Left renal pelvis (tissue), 4 donors: Measurements from ENCODE around the gene ERN1. TPM values are rescaled to one million over a fixed set of nuclear protein-coding genes. Genes with fewer than 3 reads are reported as not detected.

ENCODE experiments used
- DNase-seq, 4 donors: peaks; one replicate each; pipeline ENCODE4 v3.0.0-alpha.2; 2013; ENCODE audit warnings: low read depth in 4 of 4, low spot score in 3 of 4
- polyA plus RNA-seq, 4 donors: library from polyadenylated mRNA; unstranded; fragments of 120-200 nt; gene quantifications; one replicate each; pipeline ENCODE4 v1.2.1, GENCODE V29; 2013; ENCODE audit not compliant: insufficient read length in 4 of 4

Gene ERN1
- polyA plus RNA-seq, 4 donors, result 8.0 to 9.5 (median 9.0) TPM

DNA sequence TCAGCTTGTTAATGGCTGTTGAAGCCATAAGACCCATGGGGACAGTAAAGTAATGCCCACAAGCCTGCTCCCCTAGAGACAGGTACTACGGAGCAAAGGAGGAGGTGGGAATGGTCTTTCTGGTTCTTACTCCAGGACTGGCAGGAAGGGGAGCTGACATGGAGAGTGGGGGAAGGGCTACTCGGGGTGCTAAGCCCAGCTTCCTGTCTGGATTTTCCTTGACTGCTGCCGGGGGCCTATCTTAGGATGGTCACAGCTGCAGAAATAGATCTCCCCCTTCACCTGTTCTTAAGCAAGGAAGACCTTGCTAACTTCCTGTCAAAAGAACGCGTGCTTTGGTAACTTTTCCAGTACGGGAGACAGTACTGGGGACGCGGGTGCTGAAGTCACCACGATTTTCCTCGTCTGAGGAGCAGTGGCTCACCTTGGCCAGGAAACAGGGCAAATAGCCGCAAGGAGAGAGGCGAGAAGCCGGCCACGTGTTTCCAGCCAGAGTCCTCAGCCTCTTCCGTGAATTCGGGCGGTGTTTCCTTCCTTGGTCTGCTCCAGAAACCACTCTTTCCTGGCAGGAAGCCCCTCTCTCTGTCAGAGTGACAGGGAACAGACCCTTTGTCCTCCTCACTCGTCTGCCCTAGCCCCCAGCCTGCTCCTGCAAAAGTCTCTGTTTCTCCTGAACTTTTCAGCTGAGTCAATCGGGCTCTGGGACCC is 132.4 kb downstream of the ERN1 start:
- DNase-seq, result no peak

DNA sequence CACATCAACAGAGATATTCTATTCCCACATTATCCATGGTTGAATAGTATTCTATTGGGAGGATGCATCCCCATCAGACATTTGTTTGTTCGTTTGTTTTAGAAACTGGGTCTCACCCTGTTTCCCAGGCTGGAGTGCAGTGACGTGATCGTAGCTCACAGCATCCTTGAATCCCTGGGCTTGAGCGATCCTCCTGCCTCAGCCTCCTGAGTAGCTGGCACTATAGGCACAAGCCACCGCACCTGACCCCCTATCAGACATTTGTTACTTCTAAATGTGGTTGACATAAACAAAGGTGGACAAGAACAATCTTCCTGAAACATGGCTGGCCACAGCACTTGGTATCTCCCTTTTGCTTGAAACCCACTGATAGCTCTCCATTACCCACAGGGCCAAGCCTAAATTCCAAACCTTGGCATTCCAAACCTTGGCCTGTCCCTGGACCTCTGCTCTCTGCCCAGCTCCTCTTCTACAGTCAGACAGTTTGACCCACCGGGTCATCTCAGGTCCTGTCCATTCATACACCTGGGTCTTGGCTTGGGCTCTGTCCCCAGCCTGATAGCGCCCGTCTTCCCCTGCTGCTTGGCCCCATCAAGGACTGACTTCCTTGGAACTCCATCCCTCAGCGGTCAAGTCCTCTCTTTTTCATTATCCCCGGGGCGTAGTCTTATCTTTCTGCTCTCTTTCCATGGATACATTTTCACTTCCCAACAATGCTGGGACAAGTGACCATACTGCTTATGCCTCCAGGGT is 133.3 kb downstream of the ERN1 start:
- no peak for DNase-seq

DNA sequence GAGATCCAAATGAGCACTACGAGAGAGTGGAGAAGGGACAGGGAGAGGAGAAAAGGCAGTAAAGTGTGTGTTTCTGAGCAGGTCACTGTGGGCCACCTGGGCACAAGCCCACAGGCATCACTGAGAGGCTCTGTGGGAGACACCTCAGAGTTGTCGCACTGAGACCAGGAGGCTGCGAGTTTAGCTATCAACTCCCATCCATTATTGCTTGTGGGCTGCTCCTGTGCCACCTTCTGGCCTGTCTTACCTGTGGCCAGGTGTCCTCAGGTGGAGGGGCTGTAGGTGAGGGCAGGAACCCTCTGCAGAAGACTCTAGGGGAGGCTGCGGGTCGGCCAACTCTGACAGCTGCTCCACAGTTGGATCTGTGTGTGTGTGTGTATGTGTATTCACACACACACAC is 134.3 kb downstream of the ERN1 start:
- no peak for DNase-seq

DNA sequence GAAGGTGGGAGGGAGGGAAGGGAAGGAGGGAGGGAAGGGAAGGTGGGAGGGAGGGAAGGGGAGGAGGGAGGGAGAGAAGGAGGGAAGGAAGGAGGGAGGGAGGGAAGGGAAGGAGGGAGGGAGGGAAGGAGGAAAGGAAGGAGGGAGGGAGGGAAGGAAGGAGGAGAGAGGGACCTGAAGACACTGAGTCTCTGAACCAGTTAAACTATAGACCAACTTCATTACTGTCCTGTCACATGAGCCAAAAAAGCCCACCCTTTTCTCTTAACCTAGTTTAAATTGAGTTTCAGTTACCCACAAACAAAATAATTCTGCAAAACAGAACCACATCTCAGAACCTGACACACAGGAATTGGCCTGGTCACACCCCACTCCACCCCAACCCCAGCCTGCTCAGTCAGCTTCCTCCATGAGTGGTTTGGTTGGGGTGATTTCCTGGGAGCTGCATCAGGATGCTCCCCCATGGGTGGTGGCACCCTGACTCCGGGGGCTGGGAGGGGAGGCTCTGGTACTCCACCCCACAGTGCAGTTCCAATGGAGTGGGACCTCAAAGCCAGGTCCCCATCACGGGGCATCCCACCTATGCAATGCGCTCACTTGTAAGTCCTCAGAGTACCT is 136.5 kb downstream of the ERN1 start:
- no peak for DNase-seq

DNA sequence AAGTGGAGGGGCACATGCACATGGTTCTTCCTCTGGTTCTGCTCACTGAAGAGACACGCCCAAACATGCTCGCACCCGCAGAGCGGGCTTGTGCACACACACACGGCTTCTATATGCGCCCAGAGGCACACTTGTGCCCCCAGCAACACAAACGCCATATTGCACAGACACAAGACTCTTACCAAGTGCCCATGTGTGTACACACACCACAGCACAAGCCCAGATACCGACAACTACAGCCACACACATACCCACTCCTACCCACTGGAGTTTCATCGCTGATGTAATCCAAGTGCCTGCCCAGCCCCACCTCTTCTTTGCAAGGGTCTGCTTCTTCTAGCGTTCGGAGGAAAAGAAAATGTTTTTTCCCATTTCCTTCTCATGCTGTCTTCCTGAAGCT is 138.3 kb downstream of the ERN1 start:
- DNase-seq, result no peak

DNA sequence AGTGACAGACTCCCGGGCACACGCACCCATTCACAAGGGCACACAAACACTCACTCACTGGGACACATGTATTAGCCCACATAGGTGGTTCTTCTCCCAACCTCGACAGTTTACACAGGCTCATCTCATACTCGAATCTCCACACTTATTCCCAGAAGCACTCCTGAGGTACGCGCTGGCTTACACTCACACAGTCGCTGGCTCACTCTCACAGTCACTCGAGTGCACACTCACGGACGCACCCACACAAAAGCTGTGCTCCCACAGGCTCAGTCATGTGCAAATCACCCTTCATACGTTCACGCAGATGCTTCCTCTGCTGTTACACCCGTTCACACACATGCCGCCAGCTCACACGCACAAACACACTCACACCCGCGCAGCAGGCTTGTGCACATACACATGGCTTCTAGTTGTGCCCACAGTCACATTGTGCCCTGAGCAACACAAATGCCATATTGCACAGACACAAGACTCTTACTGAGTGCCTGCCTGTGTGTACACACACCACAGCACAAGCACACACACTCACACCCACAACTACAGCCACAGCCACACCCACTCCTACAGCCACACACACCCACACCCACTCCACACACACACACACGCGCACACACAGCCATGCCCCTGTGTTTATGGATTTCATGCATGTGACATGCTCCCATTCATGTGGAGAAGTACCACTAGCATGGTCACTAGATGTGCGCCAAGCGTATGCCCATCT is 140.2 kb downstream of the ERN1 start:
- no peak for DNase-seq

Other genes with a start within 250 kb of the ERN1 start
- not detected for gene GH2, start 248.2 kb downstream of the ERN1 start, polyA plus RNA-seq
- 1 to 10 TPM in 1 of 4 donors, not detected in 3; 2.7 TPM for gene CSH1, start 233.6 kb downstream of the ERN1 start, polyA plus RNA-seq
- not detected for gene CSHL1, start 218.9 kb downstream of the ERN1 start, polyA plus RNA-seq
- gene GH1, start 211.3 kb downstream of the ERN1 start, polyA plus RNA-seq, result not detected
- 1 to 10 TPM; 1.2 to 3.5 (median 2.7) TPM for gene CD79B, start 197.8 kb downstream of the ERN1 start, polyA plus RNA-seq
- 1 to 10 TPM in 2 of 4 donors, under 1 TPM in 2; 0.67 to 1.5 (median 1.1) TPM for gene SCN4A, start 157.2 kb downstream of the ERN1 start, polyA plus RNA-seq
- gene PRR29, start 131.8 kb downstream of the ERN1 start, polyA plus RNA-seq, result 1 to 10 TPM; 1.2 to 3.9 (median 3.1) TPM
- gene ICAM2, start 109.5 kb downstream of the ERN1 start, polyA plus RNA-seq, result 10 to 100 TPM; 21.7 to 27.7 (median 26.7) TPM
- 10 to 100 TPM; 24.8 to 37.5 (median 27.8) TPM for gene TEX2, start 133.1 kb upstream of the ERN1 start, polyA plus RNA-seq